Ishikawa (cell line): ENCODE results near the gene PLXNB2.

Source experiments
- CEBPB ChIP-seq: IDR thresholded peaks from 2 replicates; pipeline ENCODE4 v1.6.1; 2012
- CREB1 ChIP-seq: IDR thresholded peaks from 2 replicates; pipeline ENCODE4 v1.6.1; 2012; ENCODE audit warnings: low read depth
- EGR1 ChIP-seq: IDR thresholded peaks from 2 replicates; pipeline ENCODE4 v1.6.1; 2012
- EP300 ChIP-seq: IDR thresholded peaks from 2 replicates; pipeline ENCODE4 v1.6.1; 2012; ENCODE audit warnings: borderline replicate concordance
- FOXM1 ChIP-seq: IDR thresholded peaks from 2 replicates; pipeline ENCODE4 v1.6.1; 2012; ENCODE audit warnings: low read depth, borderline replicate concordance
- MAX ChIP-seq: IDR thresholded peaks from 2 replicates; pipeline ENCODE4 v1.6.1; 2012
- NFIC ChIP-seq: IDR thresholded peaks from 2 replicates; pipeline ENCODE4 v1.6.1; 2012
- RAD21 ChIP-seq: IDR thresholded peaks from 2 replicates; pipeline ENCODE4 v1.6.1; 2012; ENCODE audit warnings: low read depth
- REST ChIP-seq: IDR thresholded peaks from 2 replicates; pipeline ENCODE4 v1.6.1; 2012; ENCODE audit warnings: low read depth, mild to moderate bottlenecking
- TAF1 ChIP-seq: IDR thresholded peaks from 2 replicates; pipeline ENCODE4 v1.6.1; 2012; ENCODE audit warnings: low read depth, mild to moderate bottlenecking
- TCF12 ChIP-seq: IDR thresholded peaks from 2 replicates; pipeline ENCODE4 v1.6.1; 2012; ENCODE audit warnings: low read depth
- TEAD4 ChIP-seq: IDR thresholded peaks from 2 replicates; pipeline ENCODE4 v1.6.1; 2012
- YY1 ChIP-seq: IDR thresholded peaks from 2 replicates; pipeline ENCODE4 v1.6.1; 2012; ENCODE audit warnings: low read depth
- ZBTB7A ChIP-seq: IDR thresholded peaks from 2 replicates; pipeline ENCODE4 v1.6.1; 2012; ENCODE audit warnings: low read depth

The PLXNB2 gene

GRCh38 chr22:50251477-50252081 is 55.9 kb downstream of the PLXNB2 start:
- TF ChIP-seq MAX = no peak
- peak; percentile 93 for TF ChIP-seq ZBTB7A

- TF ChIP-seq RAD21 (no peak), TEAD4 (peak; percentile 30; the same call in 1 of the 2 replicates), MAX (peak; percentile 39)
These were observed 56.6 kb downstream of the PLXNB2 start, which contains the start of gene HDAC10 for GRCh38 chr22:50250555-50251476. Gene HDAC10, minus strand, starts transcription at chr22:50251265. Its CDS starts 233 bp downstream, at chr22:50251032.

GRCh38 chr22:50250249-50250554 is 57.2 kb downstream of the PLXNB2 start:
- TF ChIP-seq RAD21 (no peak), NFIC (no peak), TCF12 (no peak), EP300 (no peak), REST (no peak), MAX (no peak), CREB1 (no peak), CEBPB (no peak), YY1 (no peak), ZBTB7A (no peak), TEAD4 (no peak)

GRCh38 chr22:50249341-50250248 is 57.9 kb downstream of the PLXNB2 start:
- TF ChIP-seq NFIC (no peak), RAD21 (no peak), FOXM1 (no peak), TAF1 (no peak), TCF12 (no peak), ZBTB7A (no peak), EP300 (no peak), MAX (no peak), EGR1 (no peak), YY1 (no peak), TEAD4 (no peak), CEBPB (no peak), REST (no peak)

GRCh38 chr22:50248196-50249081 is 59.0 kb downstream of the PLXNB2 start:
- no peak for TF ChIP-seq TCF12
- no peak for TF ChIP-seq TEAD4

- no peak for TF ChIP-seq NFIC
- TF ChIP-seq CREB1 = peak; percentile 67; the same call in 1 of the 2 replicates
These were observed 59.7 kb downstream of the PLXNB2 start for GRCh38 chr22:50247748-50248147.
